Hepatocyte (in vitro differentiated cells): ENCODE measurements around the gene PICK1.

Experiments used
- EZH2phosphoT487 ChIP-seq: fragments of 200-600 bp; sonication (generic); IDR thresholded peaks from one replicate; pipeline ENCODE4 v1.6.1; 2018; ENCODE audit warnings: antibody characterized with exemption, mild to moderate bottlenecking, low read depth, moderate library complexity; ENCODE audit not compliant: unreplicated experiment, severe bottlenecking
- TF ChIP-seq, protein P1 (sequence below): fragments of 200-600 bp; sonication (generic); IDR thresholded peaks from 2 replicates; pipeline ENCODE4 v1.5.1; 2016; ENCODE audit warnings: antibody characterized with exemption, mild to moderate bottlenecking; ENCODE audit not compliant: poor library complexity

DNA sequence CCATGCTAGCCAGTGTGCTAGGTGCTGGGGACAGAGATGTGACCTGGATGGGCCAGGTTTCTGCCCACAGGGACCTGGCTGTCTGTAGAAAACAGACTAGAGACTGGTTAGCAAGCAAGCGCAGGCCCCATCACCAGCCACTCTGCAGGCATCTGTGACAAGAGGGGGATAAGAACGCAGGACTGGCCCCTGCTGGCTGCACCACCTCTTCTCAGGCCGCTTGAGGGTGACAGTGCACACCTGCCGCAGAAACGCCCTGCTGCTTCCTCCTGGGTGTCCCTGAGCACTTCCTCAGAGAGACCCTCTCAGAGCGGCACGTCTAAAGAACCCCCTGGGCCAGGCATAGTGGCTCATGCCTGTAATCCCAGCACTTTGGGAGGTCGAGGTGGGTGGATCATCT, 5.9 kb upstream of the PICK1 start:
- TF ChIP-seq, protein P1, sequence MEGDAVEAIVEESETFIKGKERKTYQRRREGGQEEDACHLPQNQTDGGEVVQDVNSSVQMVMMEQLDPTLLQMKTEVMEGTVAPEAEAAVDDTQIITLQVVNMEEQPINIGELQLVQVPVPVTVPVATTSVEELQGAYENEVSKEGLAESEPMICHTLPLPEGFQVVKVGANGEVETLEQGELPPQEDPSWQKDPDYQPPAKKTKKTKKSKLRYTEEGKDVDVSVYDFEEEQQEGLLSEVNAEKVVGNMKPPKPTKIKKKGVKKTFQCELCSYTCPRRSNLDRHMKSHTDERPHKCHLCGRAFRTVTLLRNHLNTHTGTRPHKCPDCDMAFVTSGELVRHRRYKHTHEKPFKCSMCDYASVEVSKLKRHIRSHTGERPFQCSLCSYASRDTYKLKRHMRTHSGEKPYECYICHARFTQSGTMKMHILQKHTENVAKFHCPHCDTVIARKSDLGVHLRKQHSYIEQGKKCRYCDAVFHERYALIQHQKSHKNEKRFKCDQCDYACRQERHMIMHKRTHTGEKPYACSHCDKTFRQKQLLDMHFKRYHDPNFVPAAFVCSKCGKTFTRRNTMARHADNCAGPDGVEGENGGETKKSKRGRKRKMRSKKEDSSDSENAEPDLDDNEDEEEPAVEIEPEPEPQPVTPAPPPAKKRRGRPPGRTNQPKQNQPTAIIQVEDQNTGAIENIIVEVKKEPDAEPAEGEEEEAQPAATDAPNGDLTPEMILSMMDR, result no peak
- TF ChIP-seq EZH2phosphoT487, result no peak
